ENCODE data around the gene GPR153.

The GPR153 gene

DNA sequence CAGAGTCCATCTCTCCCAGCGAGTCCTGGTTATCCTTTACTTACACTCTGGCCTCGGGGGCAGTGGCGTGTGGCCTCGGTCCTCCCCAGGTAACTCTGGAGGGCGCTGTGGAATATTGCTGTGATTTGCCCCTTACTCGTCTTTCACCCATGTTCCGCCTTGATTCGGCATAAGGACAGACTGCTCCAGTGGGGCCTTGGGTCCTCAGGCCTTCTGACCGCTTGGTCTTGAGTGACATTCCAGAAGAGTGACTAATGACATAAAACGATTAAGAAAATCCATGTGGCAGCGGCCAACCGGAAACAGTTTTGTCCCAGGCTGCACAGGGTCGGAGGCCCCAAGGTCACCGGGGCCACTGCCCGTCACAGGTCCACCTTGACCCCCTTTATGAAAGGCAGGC lies 36.2 kb downstream of the GPR153 start:
- DNase-seq (ENCODE audit: low read depth): no peak

DNA sequence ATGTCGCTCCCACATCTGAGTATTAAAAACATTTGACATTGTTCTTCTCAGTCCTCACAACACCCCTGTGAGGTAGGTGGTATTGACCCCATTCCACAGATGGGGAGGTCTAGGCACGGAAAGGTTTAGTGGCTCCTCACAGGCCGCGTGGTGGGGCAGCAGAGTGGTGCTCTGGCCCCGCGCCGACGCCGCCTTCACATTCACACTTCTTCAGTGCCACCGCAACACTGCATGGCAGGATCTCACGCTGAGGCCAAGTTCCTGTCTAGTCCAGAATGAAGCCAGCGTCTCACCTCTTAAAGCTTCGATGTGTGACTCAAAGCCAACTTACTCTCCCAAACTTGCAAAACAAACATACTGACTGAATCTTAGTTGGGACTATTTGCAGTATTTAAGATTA lies 37.3 kb downstream of the GPR153 start:
- DNase-seq (ENCODE audit: low read depth): no peak

DNA sequence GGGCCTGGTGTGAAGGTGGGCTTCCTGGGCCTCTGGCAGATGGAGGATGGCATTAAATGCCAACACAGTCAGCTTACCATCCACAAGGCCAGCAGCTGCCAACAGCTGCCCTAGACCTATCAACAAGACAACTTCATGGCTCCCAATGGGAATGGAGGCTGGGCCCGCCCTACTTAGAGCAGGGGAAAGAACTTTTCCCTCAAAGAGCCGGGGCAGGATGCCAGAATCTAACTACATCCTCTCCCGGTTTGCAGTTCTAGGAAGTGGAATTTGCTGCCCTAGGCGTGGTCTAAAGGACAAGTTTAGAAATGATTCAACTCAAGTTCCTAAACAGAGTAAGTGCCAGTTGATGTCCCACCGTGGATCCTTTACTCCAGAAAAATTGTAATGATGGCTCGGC lies 38.3 kb downstream of the GPR153 start:
- DNase-seq (ENCODE audit: low read depth): no peak

DNA sequence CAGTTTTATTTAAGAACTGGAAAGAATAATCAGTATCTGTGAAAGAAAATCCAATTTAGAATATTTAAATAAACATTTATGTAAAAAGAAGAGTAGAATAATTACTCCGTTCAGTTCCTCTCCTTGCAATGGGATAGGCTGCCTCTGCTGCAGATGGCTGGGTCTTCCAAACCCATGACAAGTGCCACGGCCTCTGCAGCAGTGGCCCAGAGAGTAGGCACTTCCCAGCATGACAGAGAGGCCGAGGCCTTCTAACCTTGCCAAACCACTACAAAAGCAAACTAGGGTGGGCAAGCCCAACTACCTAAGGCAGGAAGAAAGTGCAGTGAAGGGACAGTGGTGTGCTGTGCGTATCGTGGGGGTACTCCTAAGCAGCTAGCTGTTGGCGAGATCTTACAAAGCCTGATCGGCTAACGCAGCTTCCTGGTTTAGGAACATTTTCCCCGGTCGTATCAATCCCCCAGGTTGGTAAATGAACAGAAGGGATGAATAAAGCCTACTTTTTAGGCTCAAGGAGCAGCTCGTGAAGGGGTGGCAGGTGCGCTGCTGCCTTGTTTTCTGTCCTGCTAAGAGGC lies 39.6 kb downstream of the GPR153 start:
- DNase-seq (ENCODE audit: low read depth): no peak

DNA sequence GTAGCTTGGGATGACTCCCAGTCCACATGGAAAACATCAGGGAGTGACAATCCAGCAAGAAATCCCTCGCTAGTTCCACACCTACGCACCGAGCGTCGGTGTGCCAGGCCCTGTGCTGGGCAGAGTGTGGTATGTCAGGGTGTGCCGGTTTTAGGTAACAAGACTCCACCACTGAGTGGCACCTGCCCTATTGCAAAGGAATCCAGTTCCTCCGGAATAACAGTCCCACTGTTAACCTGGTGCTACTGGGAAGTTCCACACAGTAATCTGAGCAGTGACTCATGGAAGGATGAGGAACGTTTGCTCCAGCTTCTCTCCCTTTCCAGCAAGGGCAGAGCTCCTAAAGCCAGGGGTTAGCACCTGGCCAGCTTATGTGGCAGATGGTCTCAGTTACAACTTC lies 40.7 kb downstream of the GPR153 start:
- peak; percentile 43 for DNase-seq (ENCODE audit: low read depth)

DNA sequence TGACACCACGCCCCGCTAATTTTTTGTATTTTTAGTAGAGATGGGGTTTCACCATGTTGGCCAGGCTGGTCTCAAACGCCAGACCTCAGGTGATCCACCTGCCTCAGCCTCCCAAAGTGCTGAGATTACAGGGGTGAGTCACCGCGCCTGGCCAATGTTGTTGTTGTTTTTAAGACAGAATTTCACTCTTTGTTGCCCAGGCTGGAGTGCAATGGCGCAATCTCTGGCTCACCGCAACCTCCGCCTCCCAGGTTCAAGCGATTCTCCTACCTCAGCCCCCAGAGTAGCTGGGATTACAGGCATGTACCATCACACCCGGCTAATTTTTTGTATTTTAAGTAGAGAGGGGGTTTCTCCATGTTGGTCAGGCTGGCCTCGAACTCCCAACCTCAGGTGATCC lies 41.3 kb downstream of the GPR153 start:
- DNase-seq (ENCODE audit: low read depth): peak; percentile 52

DNA sequence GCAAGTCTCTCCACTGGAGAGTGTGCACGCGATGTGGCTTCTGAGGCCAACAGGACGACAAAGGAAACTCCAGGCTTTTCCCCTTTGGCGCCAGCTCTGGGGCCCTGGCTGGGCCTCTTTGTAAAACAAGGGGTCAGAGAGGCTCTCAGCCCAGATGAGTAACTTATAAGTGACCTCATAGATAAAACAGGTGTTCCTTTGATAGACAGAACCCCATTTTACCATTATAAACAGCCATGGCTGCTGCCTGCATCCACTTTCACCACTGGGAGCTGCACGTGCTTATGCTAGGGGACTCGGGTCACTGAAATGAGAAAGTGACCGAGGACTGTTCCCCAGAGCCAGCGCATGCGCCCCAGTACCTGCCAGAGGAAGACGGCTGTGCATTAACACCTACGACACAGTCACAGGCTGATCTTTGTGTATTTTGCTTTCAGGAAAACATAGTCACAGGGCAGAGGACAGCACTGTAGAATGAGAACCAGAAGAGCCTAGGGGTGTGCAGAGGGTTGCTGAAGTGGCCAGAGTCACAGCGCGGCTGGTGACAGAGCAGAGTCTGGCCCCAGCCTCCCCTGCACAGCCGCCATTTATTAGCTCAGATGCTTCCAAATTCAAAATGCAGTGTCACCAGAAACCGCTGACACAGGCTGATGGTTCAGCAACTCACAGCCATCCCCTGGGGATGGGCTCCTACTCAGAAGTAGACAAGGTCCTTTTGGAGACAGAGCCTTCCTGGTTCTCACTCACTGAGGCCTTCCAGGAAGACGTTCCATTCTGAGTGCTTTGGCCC lies 42.3 kb downstream of the GPR153 start:
- no peak for DNase-seq (ENCODE audit: low read depth)

DNA sequence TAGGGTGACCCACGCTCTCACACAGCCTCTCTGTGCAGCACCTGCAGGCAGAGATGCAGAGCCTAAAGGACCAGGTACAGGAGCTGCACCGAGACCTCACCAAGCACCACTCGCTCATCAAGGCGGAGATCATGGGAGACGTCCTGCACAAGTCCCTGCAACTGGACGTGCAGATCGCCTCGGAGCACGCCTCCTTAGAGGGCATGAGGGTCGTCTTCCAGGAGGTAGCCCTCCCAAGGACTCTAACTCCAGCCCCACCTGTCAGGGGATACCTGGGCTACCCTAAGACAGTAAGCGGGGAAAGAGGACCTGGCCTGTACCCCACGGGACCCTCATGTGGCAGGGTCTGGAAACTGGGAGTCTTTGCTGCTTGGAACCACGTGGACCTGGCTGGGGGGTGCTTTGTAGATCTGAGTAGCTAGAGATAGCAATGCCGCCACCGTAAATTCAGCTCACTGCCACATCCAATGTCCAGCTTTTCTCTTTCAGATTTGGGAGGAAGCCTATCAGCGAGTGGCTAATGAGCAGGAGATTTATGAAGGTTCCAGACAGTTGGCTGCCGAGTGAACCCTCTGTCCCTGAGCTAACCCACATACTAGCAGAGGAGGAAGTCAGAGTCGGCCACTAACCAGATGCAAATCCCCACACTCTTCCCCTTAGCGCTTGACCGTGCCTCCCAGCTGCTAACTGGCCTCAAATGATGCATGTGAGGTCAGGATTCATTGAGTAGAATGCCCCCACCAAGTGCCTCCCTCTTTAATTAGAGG lies 48.5 kb downstream of the GPR153 start:
- no peak for DNase-seq (ENCODE audit: low read depth)

DNA sequence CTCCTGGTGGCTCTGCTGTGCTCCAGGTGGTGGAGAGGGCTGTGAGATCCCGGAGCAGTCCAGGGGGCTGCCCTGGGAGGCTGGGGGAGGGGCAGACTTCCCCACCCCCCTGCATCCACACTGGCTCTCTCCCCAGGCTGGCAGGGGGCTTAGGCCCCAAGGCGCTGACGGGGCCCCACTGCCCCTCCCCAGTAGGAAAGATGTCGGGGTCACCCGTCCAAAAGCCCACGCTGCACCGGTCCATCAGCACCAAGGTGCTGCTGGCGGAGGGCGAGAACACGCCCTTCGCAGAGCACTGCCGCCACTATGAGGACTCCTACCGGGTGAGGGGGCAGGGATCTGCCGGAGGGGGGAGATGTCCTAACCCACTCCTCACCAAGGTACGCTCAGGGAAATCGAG lies 49.2 kb downstream of the GPR153 start:
- DNase-seq (ENCODE audit: low read depth): no peak

DNA sequence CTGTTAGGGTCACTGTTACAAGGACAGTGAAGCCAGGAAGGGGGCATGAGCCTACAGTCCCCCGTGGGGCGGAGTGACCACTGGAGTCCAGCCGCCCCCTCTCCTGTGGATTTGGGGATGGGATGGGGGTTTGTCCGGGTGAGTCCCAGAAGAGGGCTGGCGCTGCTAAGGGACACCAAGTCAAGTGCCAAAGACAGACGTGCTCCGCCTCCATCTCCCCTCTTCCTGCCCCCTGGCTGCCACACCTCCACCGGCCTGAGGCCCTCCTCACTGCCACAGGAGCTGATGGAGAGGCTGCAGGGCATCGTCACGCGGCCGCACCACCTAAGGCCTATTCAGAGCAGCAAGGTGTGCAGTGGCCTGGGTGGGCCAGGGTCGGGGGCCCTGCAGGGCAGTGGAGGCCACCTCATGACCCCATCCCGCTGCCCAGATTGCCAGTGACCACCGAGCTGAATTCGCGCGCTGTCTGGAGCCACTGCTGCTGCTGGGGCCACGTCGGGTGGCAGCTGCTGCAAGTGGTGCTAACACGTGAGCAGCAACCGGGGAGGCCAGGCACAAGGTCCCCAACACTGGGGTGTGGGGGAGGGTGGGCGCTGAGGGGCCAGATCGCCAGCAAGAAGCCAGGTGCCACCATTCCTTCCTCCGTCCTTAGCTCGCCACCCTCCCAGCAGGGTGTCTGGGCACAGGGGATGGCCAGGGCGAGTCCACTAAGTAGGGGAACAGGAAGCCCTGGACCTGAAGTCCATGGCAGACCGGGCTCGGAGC lies 50.1 kb downstream of the GPR153 start:
- DNase-seq (ENCODE audit: low read depth): no peak

DNA sequence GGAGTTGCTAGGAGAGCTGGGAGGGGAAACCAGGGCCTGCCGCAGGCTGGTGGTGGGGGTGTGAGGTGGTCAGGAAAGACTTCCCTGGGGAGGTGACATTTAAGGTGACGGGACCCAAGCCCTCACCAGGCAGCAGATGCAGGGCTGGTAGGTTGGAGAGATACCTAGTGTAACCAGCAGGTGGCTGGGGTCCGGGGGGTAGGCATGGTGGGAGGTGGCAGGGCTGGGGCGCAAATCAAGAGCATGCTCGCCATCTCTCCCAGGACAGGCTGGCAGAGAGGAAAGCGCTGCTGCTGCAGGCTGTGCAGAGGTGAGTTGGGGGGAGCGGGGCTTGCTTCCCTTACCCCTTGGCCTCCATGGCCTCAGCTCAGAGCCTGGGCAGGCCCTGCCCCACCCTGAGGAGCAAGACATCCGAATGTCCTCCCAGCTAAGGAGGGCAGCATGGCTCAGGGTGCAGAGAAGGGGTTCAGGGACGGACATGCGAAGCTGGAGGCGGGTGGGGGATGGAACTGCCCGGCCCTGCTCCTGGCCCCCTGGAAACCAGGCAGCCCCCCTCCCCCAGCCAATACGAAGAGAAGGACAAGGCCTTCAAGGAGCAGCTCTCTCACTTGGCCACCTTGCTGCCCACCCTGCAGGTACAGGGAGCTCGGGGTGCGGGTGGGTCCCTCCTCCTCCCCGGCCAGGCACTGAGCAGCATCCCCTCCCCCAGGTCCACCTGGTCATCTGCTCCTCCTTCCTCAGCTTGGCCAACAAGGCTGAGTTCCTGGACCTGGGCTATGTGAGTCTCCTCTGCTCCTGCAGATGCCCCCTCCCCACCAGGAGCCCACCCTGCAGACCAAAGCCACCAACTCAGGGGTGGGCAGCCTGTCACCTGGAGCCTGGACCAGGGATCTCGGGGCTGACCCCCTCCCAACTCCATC lies 51.0 kb downstream of the GPR153 start:
- no peak for DNase-seq (ENCODE audit: low read depth)

DNA sequence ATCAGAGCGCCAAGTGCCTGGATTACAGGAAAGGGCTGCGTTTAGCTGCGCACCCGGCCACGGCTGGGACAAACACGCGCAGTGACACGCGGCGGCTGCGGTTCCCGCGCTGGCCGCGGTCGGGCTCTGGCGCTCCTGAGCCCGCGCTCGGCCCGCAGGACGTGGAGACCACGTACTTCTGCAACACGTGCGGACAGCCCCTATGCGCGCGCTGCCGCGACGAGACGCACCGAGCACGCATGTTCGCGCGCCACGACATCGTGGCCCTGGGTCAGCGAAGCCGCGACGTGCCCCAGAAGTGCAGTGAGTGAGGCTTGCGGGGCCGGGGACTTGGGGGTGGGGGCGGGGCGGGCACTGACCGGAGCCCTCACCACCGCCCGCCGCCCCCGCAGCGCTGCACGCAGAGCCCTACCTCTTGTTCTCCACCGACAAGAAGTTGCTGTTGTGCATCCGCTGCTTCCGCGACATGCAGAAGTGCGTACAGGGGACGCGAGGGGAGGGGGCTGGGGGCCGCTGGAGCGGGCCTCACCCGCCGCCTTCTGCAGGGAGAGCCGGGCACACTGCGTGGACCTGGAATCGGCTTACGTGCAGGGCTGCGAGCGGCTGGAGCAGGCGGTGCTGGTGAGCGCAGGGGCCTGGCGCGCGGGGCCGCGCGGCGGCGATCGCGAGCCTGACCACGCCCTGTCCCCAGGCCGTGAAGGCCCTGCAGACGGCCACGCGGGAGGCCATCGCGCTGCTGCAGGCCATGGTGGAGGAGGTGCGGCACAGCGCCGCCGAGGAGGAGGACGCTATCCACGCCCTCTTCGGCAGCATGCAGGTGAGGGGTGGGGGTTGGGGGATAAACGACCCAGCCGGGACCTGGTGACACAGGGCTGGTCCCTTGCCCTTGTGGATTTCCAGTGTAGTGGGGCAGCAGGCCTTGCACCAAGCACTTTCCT lies 51.9 kb downstream of the GPR153 start:
- peak; percentile 42 for DNase-seq (ENCODE audit: low read depth)

DNA sequence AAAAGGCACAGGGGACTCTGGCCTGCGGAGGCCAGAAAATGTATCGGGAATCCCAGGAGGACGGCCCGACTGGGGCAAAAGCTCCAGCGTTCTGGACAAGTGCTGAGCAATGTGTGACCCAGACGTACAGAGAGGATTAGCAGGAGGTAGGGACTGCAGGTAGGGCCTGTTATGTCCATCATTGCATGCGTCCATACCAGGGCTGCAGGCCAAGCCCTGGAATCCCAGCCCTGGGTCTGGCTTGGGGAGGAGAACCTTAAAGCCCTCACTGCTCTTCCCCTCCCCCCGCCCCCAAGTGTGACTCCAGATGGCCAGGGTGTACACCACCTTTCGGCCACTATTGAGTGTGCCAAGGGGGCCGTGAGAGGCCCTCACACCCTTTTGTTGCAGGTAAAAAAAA lies 53.0 kb downstream of the GPR153 start:
- no peak for DNase-seq (ENCODE audit: low read depth)

DNA sequence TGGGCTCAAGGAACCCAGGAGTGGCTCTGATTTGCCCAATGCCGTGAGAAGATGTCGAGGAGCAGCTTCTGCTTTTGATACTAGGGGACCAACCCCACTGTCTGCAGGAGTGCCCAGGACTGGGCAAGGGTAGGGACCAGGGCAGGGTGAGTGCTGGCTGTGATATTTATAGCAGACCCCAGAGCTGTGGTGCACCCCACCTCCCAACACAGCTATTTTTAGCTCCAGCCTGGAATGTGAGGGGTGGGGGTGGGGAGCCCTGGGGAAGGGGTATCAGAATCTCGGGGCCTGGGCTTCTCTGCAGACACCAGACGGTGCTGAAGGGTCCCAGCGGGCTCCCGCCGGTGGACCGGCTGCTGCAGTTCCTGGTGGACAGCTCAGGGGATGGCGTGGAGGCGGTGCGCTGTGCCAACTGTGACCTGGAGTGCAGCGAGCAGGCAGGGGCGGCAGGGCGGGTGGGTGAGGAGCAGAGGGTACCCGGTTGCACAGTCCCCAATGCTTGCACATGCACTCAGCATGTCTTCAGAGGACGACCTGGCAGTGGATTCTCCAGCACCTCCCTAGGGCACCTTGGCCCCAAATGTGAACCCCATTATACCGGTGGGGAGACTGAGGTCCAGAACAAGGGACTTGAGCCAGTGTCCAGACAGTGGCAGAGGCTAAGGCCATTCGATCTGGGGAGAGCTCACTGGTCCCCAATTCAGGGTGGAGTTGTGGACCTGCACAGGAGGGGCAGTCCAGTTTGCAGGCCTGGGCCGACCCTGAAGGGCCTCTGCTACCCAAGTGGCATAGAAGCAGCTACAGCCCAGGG lies 53.6 kb downstream of the GPR153 start:
- DNase-seq (ENCODE audit: low read depth): no peak

DNA sequence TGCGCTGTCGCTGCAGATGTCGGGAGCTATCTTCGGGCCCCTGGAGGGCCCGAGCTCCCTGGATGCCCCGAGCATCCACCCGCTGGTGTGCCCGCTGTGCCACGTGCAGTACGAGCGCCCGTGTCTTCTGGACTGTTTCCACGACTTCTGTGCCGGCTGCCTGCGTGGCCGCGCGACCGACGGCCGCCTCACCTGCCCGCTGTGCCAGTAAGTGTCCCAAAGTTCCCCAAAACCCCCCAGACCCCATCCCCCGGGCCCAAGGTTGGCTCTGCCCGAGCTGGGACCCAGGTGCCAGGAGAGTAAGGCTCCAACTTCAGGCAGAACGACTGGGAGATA lies 54.4 kb downstream of the GPR153 start:
- DNase-seq (ENCODE audit: low read depth): no peak

DNA sequence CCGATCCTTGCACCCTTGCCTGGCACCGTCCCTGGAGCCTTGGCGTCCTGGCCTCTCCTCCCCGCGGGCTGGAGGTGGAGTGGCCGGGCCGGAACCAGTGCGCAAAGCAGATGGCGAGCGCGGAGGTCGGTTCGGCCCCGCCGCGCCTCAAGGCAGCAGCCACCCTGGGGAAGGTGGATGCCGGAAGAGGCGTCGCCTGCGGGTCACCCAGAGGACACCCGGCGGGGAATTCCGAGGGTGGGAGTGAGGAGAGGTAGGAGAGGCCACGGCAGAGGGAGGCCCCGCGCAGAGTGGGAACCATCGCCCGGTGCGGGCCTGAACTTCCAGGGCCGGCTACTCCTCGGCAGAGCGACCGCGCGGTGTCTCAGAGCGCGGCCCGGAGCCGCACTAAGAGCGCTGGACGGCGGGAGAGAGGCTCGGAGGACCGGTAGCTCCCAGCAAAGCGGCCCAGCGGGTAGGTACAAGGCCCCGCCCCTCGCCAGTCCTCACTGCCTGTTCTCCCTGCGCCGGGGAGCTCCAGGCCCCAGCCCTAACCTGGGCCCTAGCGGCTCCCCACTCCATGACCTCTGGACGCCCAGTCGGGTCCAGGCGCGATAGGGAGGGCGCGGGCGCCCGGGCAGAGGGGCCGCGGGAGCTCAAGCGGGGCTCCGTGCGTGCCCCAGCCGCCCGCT lies 54.9 kb downstream of the GPR153 start, which contains the start of gene RNF207:
Gene RNF207, plus strand, starts transcription at position 271 of the 671 bp plus-strand sequence. CDS start 417 bp downstream, outside the sequence.
- peak; percentile 61 for DNase-seq (ENCODE audit: low read depth)

DNA sequence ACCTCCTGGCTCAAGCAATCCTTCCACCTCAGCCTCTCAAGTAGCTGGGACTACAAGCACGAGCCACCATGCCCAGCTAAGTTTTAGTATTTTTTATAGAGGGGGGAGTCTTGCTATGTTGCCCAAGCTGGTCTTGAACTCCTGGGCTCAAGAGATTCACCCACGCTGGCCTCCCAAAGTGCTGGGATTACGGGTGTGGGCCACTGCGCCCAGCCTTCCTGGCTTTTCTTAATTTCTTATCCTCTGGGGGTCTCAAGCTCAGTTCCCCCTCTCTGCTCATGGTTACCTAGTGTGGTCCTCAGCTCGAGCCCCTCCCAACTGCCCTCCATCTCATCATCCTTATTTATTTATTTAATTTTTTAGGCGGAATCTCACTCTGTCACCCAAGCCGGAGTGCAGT lies 58.6 kb downstream of the GPR153 start:
- no peak for DNase-seq (ENCODE audit: low read depth)

DNA sequence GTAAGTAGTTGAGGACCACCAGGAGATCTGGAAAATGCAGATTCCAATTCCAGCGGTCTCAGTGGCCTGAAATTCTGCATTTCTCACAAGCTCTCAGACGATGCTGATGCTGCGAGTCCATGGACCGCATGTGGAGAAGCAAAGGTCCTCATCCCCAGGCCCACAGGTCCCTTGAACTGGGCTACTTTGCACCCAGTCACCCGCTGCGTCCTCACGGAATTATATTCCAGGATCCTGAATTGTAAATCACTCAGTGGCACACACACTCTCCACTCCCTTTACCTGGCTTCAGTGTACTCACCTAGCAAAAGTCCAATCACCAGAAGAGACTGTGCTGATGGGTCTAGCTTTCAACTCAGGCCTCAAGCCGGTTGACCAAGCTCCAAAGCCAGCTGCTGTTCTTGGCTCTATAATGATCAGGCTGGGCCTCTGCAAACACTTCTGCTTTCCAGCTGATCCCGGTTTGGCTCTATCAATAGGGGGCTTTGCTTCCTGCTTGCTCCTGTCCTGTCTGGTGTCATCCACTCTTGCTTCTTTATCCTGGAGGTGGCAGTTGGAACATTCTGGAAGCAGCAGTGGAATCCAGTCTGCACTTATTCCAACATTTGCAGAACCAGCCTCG lies 60.6 kb downstream of the GPR153 start:
- DNase-seq (ENCODE audit: low read depth): no peak
